Karpas-422 (cell line): Measurements from ENCODE around the gene MAPK4. TPM values are rescaled to one million over a fixed set of nuclear protein-coding genes. Genes with fewer than 3 reads are reported as not detected.
"Not testable (repeated sequence)": the region's sequence is repeated elsewhere in the genome, so short reads cannot be mapped to it uniquely, and the experiment has no call there.

ENCODE experiments used
- DNase-seq: peaks from one replicate; pipeline ENCODE4 v3.0.0-alpha.2; 2015
- H2AFZ ChIP-seq: fragments of 200-600 bp; sonication (generic); 2 replicates; pipeline ENCODE4 v1.6.1; 2014; ENCODE audit warnings: antibody characterized with exemption, low read length, mixed read lengths
- H3K27ac ChIP-seq: fragments of 200-600 bp; sonication (generic); 2 replicates; pipeline ENCODE4 v1.5.1; 2014; ENCODE audit warnings: mild to moderate bottlenecking, low read length, moderate library complexity
- H3K27me3 ChIP-seq: fragments of 200-600 bp; sonication (generic); 2 replicates; pipeline ENCODE4 v1.6.1; 2014; ENCODE audit warnings: low read length, mixed read lengths
- H3K36me3 ChIP-seq: fragments of 200-600 bp; sonication (generic); 2 replicates; pipeline ENCODE4 v1.6.1; 2014; ENCODE audit warnings: low read length, mixed read lengths; ENCODE audit not compliant: insufficient read depth
- H3K4me1 ChIP-seq: fragments of 200-600 bp; sonication (generic); 2 replicates; pipeline ENCODE4 v1.6.1; 2014; ENCODE audit warnings: mild to moderate bottlenecking, low read length, mixed read lengths
- H3K4me2 ChIP-seq: fragments of 200-600 bp; sonication (generic); 2 replicates; pipeline ENCODE4 v1.6.1; 2014; ENCODE audit warnings: low read length, low read depth, mild to moderate bottlenecking; ENCODE audit not compliant: poor library complexity, severe bottlenecking
- H3K4me3 ChIP-seq: fragments of 200-600 bp; sonication (generic); 2 replicates; pipeline ENCODE4 v1.5.1; 2014; ENCODE audit warnings: mild to moderate bottlenecking, antibody characterized with exemption, low read length, mixed read lengths
- H3K79me2 ChIP-seq: fragments of 200-600 bp; sonication (generic); 2 replicates; pipeline ENCODE4 v1.6.1; 2014; ENCODE audit warnings: mild to moderate bottlenecking, low read length, mixed read lengths
- H3K9ac ChIP-seq: fragments of 200-600 bp; sonication (generic); 2 replicates; pipeline ENCODE4 v1.6.0; 2014; ENCODE audit warnings: low read length
- H3K9me2 ChIP-seq: fragments of 200-600 bp; sonication (generic), shearing (Covaris generic); replicated peaks from 2 replicates; pipeline ENCODE4 v1.6.0; 2014; ENCODE audit warnings: mild to moderate bottlenecking, low read length, moderate library complexity; ENCODE audit not compliant: insufficient read depth
- H3K9me3 ChIP-seq: fragments of 300-700, 200-600 bp; sonication (generic); 2 replicates; pipeline ENCODE4 v1.6.1; 2014; ENCODE audit warnings: low read length, mixed read lengths
- H4K20me1 ChIP-seq: fragments of 200-600 bp; sonication (generic); 2 replicates; pipeline ENCODE4 v1.6.1; 2014; ENCODE audit warnings: mild to moderate bottlenecking, antibody characterized with exemption, low read length, low read depth; ENCODE audit not compliant: insufficient read depth
- total RNA-seq: library from RNA; depleted of rRNA; stranded (reverse); fragments of >200 nt; shearing (Covaris generic); gene quantifications from 2 replicates; pipeline ENCODE4 v1.2.3, GENCODE V29; 2014; ENCODE audit warnings: low replicate concordance

MAPK4 gene
- total RNA-seq, 1 experiment from 2014 or later, result not detected

DNA sequence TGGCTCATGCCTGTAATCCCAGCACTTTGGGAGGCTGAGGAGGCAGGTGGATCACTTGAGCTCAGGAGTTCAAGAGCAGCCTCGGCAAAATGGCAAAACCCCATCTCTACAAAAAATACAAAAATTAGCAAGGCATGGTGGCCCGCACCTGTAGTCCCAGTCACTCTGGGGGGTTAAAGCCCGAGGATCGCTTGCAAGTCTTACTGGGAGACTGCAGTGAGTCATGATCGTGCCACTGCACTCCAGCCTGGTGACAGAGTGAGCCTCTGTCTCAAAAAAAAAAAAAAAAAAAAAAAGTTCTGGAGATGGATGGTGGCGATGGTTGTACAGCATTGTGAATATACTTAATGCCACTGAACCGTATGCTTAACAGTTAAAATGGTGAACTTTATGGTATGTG is 147.4 kb downstream of the MAPK4 start:
- H4K20me1 ChIP-seq, H2AFZ ChIP-seq, H3K79me2 ChIP-seq, H3K27ac ChIP-seq, H3K4me2 ChIP-seq, H3K4me3 ChIP-seq, H3K27me3 ChIP-seq, H3K9me3 ChIP-seq, H3K9me2 ChIP-seq, H3K4me1 ChIP-seq, DNase-seq, H3K36me3 ChIP-seq, H3K9ac ChIP-seq: not testable (repeated sequence)

- Histone ChIP-seq H3K9me2 (no peaks in the 10 kb centered on the region), H3K36me3 (no peaks in the 10 kb centered on the region), H3K79me2 (no peaks in the 10 kb centered on the region), H3K4me3 (no peak overlapping the region), H2AFZ (no peak overlapping the region), H3K27ac (no peak overlapping the region), H3K9ac (no peak overlapping the region), H3K4me2 (no peak overlapping the region), H3K4me1 (no peaks in the 10 kb centered on the region), H3K27me3 (no peaks in the 10 kb centered on the region), H4K20me1 (no peaks in the 10 kb centered on the region), H3K9me3 (no peaks in the 10 kb centered on the region)
- no peak for DNase-seq
Measured at GRCh38 chr18:50707855-50708469, 148.1 kb downstream of the MAPK4 start.

DNA sequence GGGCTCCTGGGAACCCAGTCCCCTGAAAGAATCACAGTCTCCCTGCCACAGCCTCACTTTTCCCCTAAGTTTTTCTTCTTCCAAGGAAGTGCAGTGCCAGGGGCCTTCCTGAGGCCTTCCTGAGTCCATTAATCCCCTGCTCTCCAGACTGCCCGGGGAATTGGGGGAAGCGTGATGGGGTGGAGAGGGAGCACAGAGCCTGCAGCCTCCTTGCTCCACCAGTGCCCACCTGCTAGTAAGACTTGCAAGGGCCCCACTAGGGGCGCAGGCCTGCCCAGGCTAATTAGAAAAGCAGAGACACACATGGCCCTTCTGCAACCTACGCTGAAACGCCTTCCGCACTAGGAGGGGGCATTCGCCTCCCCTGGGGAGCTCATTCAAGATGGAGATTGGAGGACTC is 149.3 kb downstream of the MAPK4 start:
- Histone ChIP-seq H4K20me1 (no peaks in the 10 kb centered on the region), H3K36me3 (no peaks in the 10 kb centered on the region), H3K9me2 (no peaks in the 10 kb centered on the region), H3K27ac (no peak overlapping the region), H3K9ac (no peak overlapping the region), H3K4me3 (no peak overlapping the region), H2AFZ (no peak overlapping the region), H3K9me3 (no peaks in the 10 kb centered on the region), H3K79me2 (no peaks in the 10 kb centered on the region), H3K27me3 (no peaks in the 10 kb centered on the region), H3K4me1 (no peaks in the 10 kb centered on the region), H3K4me2 (no peak overlapping the region)
- DNase-seq, result no peak

- H3K36me3 ChIP-seq, result no peaks in the 10 kb centered on the region
- DNase-seq, result no peak
- no peaks in the 10 kb centered on the region for H3K9me2 ChIP-seq
- no peaks in the 10 kb centered on the region for H3K4me1 ChIP-seq
- H3K27ac ChIP-seq, result no peak overlapping the region
- no peak overlapping the region for H2AFZ ChIP-seq
- H3K9me3 ChIP-seq, result no peaks in the 10 kb centered on the region
- H3K4me2 ChIP-seq, result no peak overlapping the region
- H4K20me1 ChIP-seq, result no peaks in the 10 kb centered on the region
- no peak overlapping the region for H3K9ac ChIP-seq
- H3K4me3 ChIP-seq, result no peak overlapping the region
- H3K27me3 ChIP-seq, result no peaks in the 10 kb centered on the region
- H3K79me2 ChIP-seq, result no peaks in the 10 kb centered on the region
Measured at GRCh38 chr18:50711386-50711785, 151.5 kb downstream of the MAPK4 start.

DNA sequence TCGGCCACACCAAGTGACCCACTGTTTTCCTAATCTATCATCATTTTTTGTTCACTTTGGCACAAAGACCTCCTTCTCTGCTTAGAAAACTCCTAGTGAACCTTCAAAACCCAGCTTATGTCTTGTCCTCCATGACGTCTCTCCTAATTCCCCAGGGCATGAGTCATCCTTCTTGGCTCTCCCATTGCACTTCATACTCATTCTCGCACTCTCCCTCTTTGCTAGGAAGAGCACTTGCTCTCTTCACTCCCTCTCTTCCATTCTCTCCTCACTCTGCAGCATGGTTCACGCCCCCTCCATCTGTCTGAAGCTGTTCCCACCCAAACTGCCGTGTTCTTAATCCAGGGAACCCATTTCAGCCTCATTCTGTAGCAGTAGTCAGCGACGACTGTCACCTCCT is 156.0 kb downstream of the MAPK4 start:
- no peak overlapping the region for H3K4me3 ChIP-seq
- no peaks in the 10 kb centered on the region for H3K9me3 ChIP-seq
- H2AFZ ChIP-seq, result no peak overlapping the region
- H3K27ac ChIP-seq, result no peak overlapping the region
- no peak overlapping the region for H3K9ac ChIP-seq
- no peaks in the 10 kb centered on the region for H3K27me3 ChIP-seq
- no peak for DNase-seq
- H4K20me1 ChIP-seq, result no peaks in the 10 kb centered on the region
- no peaks in the 10 kb centered on the region for H3K36me3 ChIP-seq
- H3K4me1 ChIP-seq, result no peaks in the 10 kb centered on the region
- no peak overlapping the region for H3K4me2 ChIP-seq
- no peaks in the 10 kb centered on the region for H3K79me2 ChIP-seq
- H3K9me2 ChIP-seq, result no peaks in the 10 kb centered on the region

GRCh38 chr18:50716902-50717301 is 157.0 kb downstream of the MAPK4 start:
- H3K4me1 ChIP-seq, result no peaks in the 10 kb centered on the region
- no peak overlapping the region for H2AFZ ChIP-seq
- no peaks in the 10 kb centered on the region for H3K27me3 ChIP-seq
- DNase-seq, result no peak
- H3K9ac ChIP-seq, result no peak overlapping the region
- no peaks in the 10 kb centered on the region for H4K20me1 ChIP-seq
- H3K79me2 ChIP-seq, result no peaks in the 10 kb centered on the region
- no peak overlapping the region for H3K4me3 ChIP-seq
- H3K36me3 ChIP-seq, result no peaks in the 10 kb centered on the region
- no peak overlapping the region for H3K27ac ChIP-seq
- H3K4me2 ChIP-seq, result no peak overlapping the region
- no peaks in the 10 kb centered on the region for H3K9me2 ChIP-seq
- no peaks in the 10 kb centered on the region for H3K9me3 ChIP-seq

DNA sequence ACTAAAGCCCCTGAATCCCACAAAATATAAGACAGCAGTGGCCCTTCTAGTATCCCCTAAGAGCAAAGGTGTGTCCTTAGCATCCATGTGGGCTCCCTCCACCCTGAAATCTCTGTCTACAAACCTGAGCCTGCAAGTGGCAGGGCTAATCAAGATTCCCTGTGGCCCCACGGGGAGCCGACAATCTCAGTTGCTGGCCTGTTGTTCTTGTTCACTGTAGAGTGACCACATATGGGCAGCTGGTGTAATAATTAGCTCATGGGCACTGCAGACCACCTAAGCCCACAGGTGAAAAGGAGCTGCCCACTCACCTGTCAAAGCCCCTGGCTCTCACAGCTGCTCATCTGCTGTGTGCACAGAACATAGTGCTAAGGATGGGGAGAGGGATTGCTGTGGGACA is 157.7 kb downstream of the MAPK4 start:
- Histone ChIP-seq H3K27me3 (no peaks in the 10 kb centered on the region), H3K9me2 (no peaks in the 10 kb centered on the region), H3K4me1 (no peaks in the 10 kb centered on the region), H3K4me2 (no peak overlapping the region), H3K36me3 (no peaks in the 10 kb centered on the region), H3K79me2 (no peaks in the 10 kb centered on the region), H3K4me3 (no peak overlapping the region), H2AFZ (no peak overlapping the region), H3K9ac (no peak overlapping the region), H3K9me3 (no peaks in the 10 kb centered on the region), H3K27ac (no peak overlapping the region), H4K20me1 (no peaks in the 10 kb centered on the region)
- DNase-seq, result no peak

DNA sequence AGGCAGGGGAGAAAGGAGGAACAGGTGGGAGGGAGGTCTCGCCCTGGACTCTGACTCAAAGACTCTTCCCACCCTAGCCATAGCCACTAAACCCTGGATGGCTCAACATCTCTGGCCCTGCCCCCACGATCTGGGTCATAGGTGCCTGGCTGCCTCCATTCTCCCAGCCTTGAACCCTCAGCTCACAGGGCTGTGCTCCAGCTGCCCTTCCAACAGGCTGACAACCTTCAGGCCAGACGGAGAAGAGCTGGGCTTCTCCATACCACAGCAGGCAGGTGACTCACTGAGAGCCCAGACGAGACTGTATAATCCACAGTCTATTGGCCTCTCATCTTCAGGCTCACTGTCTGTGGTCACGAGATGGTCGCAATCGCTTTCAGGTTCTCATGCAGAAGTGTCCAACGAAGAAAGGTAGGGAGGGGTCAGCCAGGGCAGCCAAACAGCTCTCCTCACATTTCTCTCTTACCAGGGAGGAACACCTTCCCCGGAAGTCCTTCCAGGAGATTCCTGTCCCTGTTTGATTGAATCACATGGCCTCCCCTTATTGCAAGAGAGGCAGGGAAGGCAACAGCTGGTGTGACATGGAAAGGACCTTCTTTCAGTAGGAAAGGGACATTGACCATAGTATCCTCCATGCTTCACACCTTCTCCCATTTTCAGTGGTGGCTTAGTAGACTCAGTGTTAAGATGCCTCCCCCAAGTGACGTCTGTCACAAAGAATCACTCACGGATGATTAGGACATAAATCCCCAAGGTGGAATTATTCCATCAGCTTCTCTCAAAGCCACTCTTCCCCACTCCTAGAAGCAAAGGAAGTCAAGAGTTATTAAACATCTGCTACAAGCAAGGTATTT is 159.8 kb downstream of the MAPK4 start:
- H3K4me3 ChIP-seq, result no peak overlapping the region
- H2AFZ ChIP-seq, result no peak overlapping the region
- no peaks in the 10 kb centered on the region for H3K27me3 ChIP-seq
- H3K9me2 ChIP-seq, result no peaks in the 10 kb centered on the region
- no peaks in the 10 kb centered on the region for H3K9me3 ChIP-seq
- H3K4me1 ChIP-seq, result no peaks in the 10 kb centered on the region
- DNase-seq, result no peak
- H4K20me1 ChIP-seq, result no peaks in the 10 kb centered on the region
- H3K4me2 ChIP-seq, result no peak overlapping the region
- no peak overlapping the region for H3K27ac ChIP-seq
- no peaks in the 10 kb centered on the region for H3K36me3 ChIP-seq
- H3K79me2 ChIP-seq, result no peaks in the 10 kb centered on the region
- H3K9ac ChIP-seq, result no peak overlapping the region
